GM18505 (cell line): ENCODE data around the gene PHYHD1.

Experiments used
- ATAC-seq: cut with Tn5 transposase; IDR thresholded peaks from one replicate; pipeline ENCODE4 v1.9.1; 2021; ENCODE audit not compliant: unreplicated experiment
- POLR2A ChIP-seq: IDR thresholded peaks from 4 replicates; pipeline ENCODE4 v1.6.1; 2011; ENCODE audit warnings: borderline replicate concordance; ENCODE audit not compliant: insufficient read depth, insufficient read length; ENCODE audit errors: extremely low read depth

The PHYHD1 gene

DNA sequence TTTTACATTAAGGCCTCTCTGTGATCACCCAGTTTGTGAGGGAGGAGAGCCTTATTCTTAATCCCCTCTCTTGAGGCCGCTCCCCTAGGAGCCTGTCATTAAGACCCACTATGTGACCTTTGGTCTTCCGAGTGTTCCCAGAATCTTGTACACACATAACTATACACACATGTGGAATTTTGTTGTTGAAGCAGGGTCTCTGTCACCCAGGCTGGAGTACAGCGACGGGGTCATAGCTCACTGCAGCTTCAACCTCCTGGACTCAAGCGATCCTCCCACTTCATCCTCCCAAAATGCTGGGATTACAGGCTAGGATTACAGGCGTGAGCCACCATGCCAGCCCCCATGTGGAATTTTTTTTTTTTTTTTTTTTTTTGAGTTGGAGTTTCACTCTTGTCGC is 14.8 kb upstream of the PHYHD1 start:
- no peak for TF ChIP-seq POLR2A
- no peak for ATAC-seq

- TF ChIP-seq POLR2A: no peak
- ATAC-seq: no peak
Observed at GRCh38 chr9:128906741-128907140, 14.0 kb upstream of the PHYHD1 start.

- ATAC-seq: no peak
- no peak for TF ChIP-seq POLR2A
Observed at GRCh38 chr9:128908372-128908771, 12.4 kb upstream of the PHYHD1 start.

DNA sequence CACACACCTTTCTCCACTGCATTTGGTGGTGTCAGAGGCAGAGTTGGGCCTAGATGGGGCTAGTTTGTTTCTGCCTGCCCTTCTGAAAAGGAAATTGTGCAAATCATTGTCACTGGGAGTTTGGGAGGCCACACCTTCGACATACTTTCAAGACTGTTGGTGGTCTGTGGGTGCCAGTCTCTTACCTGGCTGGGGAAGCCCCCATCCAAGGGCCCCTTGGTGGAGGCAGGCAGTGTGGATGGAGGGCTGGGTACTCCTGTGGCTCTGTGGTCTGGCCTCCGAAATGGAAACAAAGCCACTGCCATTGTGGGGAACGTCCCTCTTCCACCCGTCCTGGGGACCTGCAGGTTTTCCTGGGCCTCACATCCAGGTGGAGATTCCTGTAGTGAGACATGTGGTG is 10.9 kb upstream of the PHYHD1 start:
- no peak for ATAC-seq
- TF ChIP-seq POLR2A: no peak

GRCh38 chr9:128910906-128911305 is 9.9 kb upstream of the PHYHD1 start:
- no peak for TF ChIP-seq POLR2A
- ATAC-seq: no peak

DNA sequence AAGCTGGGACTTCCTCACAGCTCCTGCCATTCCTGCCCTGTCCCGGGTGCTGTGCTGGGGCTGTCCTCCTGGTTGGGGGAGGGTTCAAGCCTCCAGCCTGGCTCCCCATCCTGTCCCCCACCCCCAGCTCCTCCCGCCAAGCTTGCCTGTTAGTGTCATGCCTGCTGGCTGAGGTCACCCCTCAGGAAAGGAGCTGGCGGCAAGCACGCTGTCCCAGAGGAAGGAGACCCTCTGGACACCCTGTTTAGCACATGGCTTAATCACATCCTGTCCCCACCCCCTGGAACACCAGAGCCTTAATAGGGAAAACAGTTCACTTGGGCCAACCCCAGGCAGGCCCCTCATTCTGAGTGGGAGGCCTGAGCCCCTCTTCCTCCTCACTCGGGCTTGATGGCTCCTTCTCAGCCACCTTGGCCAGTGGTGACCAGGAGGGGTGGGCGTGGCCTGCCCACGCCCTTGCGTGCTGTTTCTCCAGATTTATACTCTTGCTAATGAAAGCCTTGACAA is 9.2 kb upstream of the PHYHD1 start:
- ATAC-seq: no peak
- no peak for TF ChIP-seq POLR2A

DNA sequence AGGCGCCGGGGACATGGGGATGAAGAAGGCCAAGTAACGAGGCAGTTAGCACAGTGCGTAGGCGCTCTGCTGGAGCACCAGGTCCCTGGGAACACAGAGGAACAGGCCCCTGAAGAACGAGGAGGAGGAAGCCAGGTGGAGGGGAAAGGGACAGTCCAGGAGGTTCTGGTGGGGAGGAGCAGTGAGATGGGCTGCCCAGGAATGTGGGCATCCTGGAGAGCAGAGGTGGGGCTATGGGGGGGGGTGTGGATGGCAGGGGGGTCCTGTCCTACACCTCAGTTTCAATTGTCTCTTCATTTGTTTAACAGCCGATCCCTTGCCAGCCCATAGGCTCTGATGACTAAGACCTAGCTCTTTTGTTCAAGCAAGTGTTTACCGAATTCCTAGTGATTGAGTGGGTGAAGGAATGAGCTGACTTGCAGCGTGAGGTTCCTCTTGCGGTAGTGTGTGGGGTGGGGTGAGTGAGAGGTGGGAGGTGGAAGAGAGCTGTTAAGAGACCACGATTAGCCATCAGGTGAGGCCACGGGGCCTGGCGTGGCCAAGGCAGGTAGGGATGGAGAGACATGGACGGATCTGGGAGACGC is 8.4 kb upstream of the PHYHD1 start:
- no peak for ATAC-seq
- no peak for TF ChIP-seq POLR2A

- ATAC-seq: no peak
- TF ChIP-seq POLR2A: no peak
Observed at GRCh38 chr9:128913048-128913900, 7.5 kb upstream of the PHYHD1 start.

DNA sequence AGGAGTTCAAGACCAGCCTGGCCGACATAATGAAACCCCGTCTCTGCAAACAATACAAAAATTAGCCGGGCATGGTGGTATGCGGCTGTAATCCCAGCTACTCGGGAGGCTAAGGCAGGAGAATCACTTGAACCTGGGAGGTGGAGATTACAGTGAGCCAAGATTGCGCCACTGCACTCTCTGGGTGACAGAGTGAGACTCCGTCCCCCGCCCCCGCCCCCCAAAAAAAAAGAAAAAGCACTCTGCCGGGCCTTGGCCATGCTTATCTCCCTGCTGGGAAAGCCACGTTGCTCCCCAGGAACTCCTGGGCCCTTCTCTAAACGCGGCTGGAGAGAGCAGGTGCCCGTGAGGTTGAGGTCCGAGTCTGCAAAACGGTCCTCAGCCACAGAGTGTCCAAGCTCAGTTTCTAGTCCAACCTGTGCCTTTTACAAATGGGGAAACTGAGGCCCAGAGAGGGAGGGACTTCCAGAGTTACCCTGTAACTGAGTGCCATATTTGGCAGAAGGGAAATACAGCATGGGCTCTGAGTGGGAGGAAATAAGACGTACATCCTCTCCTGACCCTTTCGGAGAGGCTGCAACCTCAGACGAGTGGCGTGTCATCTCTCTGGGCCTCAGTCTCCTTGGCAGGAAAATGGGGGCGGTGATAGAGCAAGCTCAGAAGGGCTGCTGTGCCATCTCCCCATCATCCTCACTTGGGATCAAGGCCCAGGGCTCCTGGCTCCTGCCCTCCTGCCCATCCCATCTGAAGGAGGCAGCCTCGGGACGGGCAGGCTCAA is 6.6 kb upstream of the PHYHD1 start:
- ATAC-seq: no peak
- no peak for TF ChIP-seq POLR2A

DNA sequence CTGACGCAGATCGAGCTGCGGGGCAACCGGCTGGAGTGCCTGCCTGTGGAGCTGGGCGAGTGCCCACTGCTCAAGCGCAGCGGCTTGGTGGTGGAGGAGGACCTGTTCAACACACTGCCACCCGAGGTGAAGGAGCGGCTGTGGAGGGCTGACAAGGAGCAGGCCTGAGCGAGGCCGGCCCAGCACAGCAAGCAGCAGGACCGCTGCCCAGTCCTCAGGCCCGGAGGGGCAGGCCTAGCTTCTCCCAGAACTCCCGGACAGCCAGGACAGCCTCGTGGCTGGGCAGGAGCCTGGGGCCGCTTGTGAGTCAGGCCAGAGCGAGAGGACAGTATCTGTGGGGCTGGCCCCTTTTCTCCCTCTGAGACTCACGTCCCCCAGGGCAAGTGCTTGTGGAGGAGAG is 4.6 kb upstream of the PHYHD1 start:
- no peak for ATAC-seq
- TF ChIP-seq POLR2A: no peak

GRCh38 chr9:128916745-128917144 is 4.0 kb upstream of the PHYHD1 start:
- no peak for TF ChIP-seq POLR2A
- no peak for ATAC-seq

DNA sequence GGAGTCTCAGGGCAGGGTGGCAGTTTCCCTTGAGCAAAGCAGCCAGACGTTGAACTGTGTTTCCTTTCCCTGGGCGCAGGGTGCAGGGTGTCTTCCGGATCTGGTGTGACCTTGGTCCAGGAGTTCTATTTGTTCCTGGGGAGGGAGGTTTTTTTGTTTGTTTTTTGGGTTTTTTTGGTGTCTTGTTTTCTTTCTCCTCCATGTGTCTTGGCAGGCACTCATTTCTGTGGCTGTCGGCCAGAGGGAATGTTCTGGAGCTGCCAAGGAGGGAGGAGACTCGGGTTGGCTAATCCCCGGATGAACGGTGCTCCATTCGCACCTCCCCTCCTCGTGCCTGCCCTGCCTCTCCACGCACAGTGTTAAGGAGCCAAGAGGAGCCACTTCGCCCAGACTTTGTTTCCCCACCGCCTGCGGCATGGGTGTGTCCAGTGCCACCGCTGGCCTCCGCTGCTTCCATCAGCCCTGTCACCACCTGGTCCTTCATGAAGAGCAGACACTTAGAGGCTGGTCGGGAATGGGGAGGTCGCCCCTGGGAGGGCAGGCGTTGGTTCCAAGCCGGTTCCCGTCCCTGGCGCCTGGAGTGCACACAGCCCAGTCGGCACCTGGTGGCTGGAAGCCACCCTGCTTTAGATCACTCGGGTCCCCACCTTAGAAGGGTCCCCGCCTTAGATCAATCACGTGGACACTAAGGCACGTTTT is 3.5 kb upstream of the PHYHD1 start:
- no peak for TF ChIP-seq POLR2A
- ATAC-seq: no peak

DNA sequence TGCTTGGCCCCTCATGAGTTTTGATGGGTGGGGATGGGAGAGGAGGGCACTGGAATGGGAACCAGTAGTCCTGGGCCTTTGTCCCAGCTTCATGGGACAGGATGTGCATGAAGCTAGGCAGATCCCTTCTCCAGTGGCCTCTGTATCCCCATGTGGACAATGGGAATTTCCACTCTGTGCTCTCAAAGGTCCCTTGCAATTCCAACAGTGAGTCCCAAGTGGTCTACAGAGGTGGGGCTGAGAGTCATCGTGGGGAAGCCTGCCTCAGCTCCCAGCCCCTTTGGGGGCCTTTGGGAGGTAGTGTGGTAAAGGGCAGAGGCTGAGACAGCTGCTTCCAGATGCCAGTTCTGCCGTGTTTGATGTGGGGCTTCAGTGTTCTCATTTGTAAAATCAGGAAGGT is 1.9 kb upstream of the PHYHD1 start:
- TF ChIP-seq POLR2A: no peak
- no peak for ATAC-seq
